Daoy (cell line): ENCODE data around the gene ANXA9. TPM values are rescaled to one million over a fixed set of nuclear protein-coding genes. Genes with fewer than 3 reads are reported as not detected.

Source experiments
- total RNA-seq: library from RNA; depleted of rRNA; stranded (reverse); fragments of >200 nt; shearing (Covaris generic); gene quantifications from 2 replicates; pipeline ENCODE4 v1.2.3, GENCODE V29; 2014; rRNA removed

ANXA9 gene
- total RNA-seq, 1 experiment from 2014 or later = not detected

Other genes with a start within 250 kb of the ANXA9 start
- gene CTSS, start 216.5 kb upstream of the ANXA9 start, total RNA-seq = 29.7 and 45.2 TPM in 2 replicates
- 0.39 and 5.8 TPM in 2 replicates for gene CTSK, start 174.0 kb upstream of the ANXA9 start, total RNA-seq
- gene ARNT, start 105.7 kb upstream of the ANXA9 start, total RNA-seq = 12.0 and 24.8 TPM in 2 replicates
- gene CTXND2, start 95.2 kb upstream of the ANXA9 start, total RNA-seq = not detected in 2 replicates
- gene SETDB1, start 55.9 kb upstream of the ANXA9 start, total RNA-seq = 37.5 and 60.8 TPM in 2 replicates
- gene CERS2, start 7.5 kb upstream of the ANXA9 start, total RNA-seq = 74.1 and 105 TPM in 2 replicates
- 6.6 and 12.1 TPM in 2 replicates for gene MINDY1, start 24.6 kb downstream of the ANXA9 start, total RNA-seq
- 17.4 and 21.3 TPM in 2 replicates for gene PRUNE1, start 26.2 kb downstream of the ANXA9 start, total RNA-seq
- gene BNIPL, start 54.3 kb downstream of the ANXA9 start, total RNA-seq = 0.57 and 0.60 TPM in 2 replicates
- 0.80 and 2.4 TPM in 2 replicates for gene C1orf56, start 65.5 kb downstream of the ANXA9 start, total RNA-seq
- gene CDC42SE1, start 77.3 kb downstream of the ANXA9 start, total RNA-seq = 48.8 and 55.1 TPM in 2 replicates
- 48.4 and 52.7 TPM in 2 replicates for gene MLLT11, start 78.1 kb downstream of the ANXA9 start, total RNA-seq
- 3.5 and 4.5 TPM in 2 replicates for gene GABPB2, start 88.5 kb downstream of the ANXA9 start, total RNA-seq
- gene SEMA6C, start 164.3 kb downstream of the ANXA9 start, total RNA-seq = 0.40 TPM in 1 of 2 replicates, not detected in the other
- gene TNFAIP8L2, start 174.4 kb downstream of the ANXA9 start, total RNA-seq = not detected in 2 replicates
- 11.4 and 13.4 TPM in 2 replicates for gene LYSMD1, start 183.6 kb downstream of the ANXA9 start, total RNA-seq
- 76.8 and 90.9 TPM in 2 replicates for gene SCNM1, start 183.9 kb downstream of the ANXA9 start, total RNA-seq
- gene TMOD4, start 193.7 kb downstream of the ANXA9 start, total RNA-seq = 0.23 TPM in 1 of 2 replicates, not detected in the other
- gene VPS72, start 207.9 kb downstream of the ANXA9 start, total RNA-seq = 91.0 and 95.0 TPM in 2 replicates
- gene PIP5K1A, start 216.3 kb downstream of the ANXA9 start, total RNA-seq = 19.6 and 30.9 TPM in 2 replicates